ENCODE measurements around the gene FBXW11. TPM values are rescaled to one million over a fixed set of nuclear protein-coding genes. Genes with fewer than 3 reads are reported as not detected.

Gene FBXW11
- total RNA-seq, 2 donors from 2014 or later = 29.0 to 64.6 TPM

DNA sequence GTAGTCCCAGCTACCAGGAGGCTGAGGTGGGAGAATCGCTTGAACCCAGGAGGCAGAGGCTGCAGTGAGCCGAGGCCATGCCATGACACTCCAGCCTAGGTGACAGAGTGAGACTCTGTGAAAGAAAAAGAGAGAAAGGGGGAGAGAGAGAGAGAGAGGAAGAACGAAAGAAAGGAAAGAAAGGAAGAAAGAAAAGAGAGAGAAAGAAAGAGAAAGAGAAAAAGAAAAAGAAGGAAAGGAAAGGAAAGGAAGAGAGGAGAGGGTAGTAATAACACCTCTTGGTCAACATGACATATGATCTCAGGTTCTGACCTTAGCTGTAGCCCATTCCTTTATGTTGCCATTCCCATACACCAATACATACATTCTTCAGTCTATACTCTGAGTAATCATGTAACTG, 14.1 kb downstream of the FBXW11 start:
- ATAC-seq (no peak), DNase-seq (no peak)
- intact Hi-C loops (cut with DNase I) = no loop called here
- WGBS, 2 donors = 94 to 100% methylated on average over 3 of the region's 3 CpGs
- Histone ChIP-seq H3K4me1 (peaks cover 46% of the 10 kb centered on the region), H3K27me3 (no peaks in the 10 kb centered on the region), H3K4me3 (no peak overlapping the region), H3K9me3 (no peaks in the 10 kb centered on the region), H3K27ac (no peak overlapping the region), H3K36me3 (replicated peaks in 1 of 2; ENCODE audit: insufficient read depth in 1 of 2, low read depth in 2 of 2) (peaks cover 0 to 2% of the 10 kb centered on the region in 2 donors)
- no peak for TF ChIP-seq POLR2A (IDR thresholded peaks at IDR 0.05)
- TF ChIP-seq, protein P1, sequence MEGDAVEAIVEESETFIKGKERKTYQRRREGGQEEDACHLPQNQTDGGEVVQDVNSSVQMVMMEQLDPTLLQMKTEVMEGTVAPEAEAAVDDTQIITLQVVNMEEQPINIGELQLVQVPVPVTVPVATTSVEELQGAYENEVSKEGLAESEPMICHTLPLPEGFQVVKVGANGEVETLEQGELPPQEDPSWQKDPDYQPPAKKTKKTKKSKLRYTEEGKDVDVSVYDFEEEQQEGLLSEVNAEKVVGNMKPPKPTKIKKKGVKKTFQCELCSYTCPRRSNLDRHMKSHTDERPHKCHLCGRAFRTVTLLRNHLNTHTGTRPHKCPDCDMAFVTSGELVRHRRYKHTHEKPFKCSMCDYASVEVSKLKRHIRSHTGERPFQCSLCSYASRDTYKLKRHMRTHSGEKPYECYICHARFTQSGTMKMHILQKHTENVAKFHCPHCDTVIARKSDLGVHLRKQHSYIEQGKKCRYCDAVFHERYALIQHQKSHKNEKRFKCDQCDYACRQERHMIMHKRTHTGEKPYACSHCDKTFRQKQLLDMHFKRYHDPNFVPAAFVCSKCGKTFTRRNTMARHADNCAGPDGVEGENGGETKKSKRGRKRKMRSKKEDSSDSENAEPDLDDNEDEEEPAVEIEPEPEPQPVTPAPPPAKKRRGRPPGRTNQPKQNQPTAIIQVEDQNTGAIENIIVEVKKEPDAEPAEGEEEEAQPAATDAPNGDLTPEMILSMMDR (IDR thresholded peaks at IDR 0.05) = no peak

DNA sequence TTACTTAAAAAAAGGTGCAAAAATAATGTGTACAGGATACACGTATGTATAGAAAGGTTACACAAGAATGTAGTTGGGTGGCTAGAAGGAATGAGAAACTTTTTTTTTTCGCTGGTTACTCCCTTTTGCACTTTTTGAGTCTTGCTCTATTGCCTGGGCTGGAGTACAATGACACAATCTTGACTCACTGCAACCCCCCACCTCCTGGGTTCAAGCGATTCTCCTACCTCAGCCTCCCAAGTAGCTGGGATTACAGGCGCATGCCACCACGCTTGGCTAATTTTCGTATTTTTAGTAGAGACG, 15.8 kb downstream of the FBXW11 start:
- intact Hi-C loops (cut with DNase I) = no loop called here
- Histone ChIP-seq H3K27me3 (no peaks in the 10 kb centered on the region), H3K36me3 (replicated peaks in 1 of 2; ENCODE audit: insufficient read depth in 1 of 2, low read depth in 2 of 2) (peaks cover 0 to 2% of the 10 kb centered on the region in 2 donors), H3K4me3 (no peak overlapping the region), H3K27ac (no peak overlapping the region), H3K9me3 (no peaks in the 10 kb centered on the region), H3K4me1 (peaks cover 31% of the 10 kb centered on the region)
- DNase-seq = no peak
- no peak for ATAC-seq
- no peak for TF ChIP-seq POLR2A (IDR thresholded peaks at IDR 0.05)
- TF ChIP-seq, protein P1 (IDR thresholded peaks at IDR 0.05) = no peak
- WGBS, 2 donors = 92% methylated on average over 7 of the region's 7 CpGs

DNA sequence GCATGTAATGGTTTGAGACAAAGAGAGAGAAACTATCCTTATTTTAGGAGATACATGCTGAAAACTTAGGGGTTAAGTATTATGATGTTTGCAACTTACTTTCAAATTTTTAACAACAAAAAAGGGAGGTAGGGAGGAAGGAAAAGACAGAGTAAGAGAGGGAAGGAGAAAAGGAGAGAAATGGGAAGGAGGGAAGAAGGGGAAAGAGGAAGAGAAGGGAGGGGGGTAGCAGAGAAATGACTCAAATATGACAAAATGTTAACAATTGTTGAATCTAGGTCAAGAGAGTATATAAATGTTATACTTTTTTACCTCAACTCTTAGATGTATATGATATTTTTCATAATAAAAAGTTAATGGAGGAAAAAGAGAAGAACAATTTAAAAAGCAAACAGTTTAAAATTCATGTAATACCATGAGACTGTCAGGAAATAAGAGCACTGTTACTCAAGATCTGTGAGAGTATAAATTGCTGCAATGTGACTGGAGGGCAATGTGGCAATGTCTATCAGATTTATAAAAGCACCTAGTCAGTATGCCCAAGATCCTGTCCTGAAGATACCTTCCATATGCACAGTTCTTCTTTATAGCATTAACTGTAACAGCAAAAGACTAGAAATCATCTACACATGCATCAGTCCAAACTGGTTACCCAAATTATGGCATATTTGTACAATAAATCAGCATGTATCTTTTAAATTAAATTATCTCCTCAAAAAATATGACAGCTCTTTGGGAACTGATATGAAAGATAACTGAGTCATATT, 16.3 kb downstream of the FBXW11 start:
- intact Hi-C loops (cut with DNase I) = loop anchor here (10.0 kb wide), 1 partner anchor 75 kb away; no protein-coding TSS in a partner anchor
- no peak for ATAC-seq
- Histone ChIP-seq H3K4me3 (no peak overlapping the region), H3K4me1 (peaks cover 33% of the 10 kb centered on the region), H3K27ac (no peak overlapping the region), H3K9me3 (no peaks in the 10 kb centered on the region), H3K27me3 (no peaks in the 10 kb centered on the region), H3K36me3 (replicated peaks in 1 of 2; ENCODE audit: insufficient read depth in 1 of 2, low read depth in 2 of 2) (peaks cover 0 to under 1% of the 10 kb centered on the region in 2 donors)
- DNase-seq = no peak
- no peak for TF ChIP-seq POLR2A (IDR thresholded peaks at IDR 0.05)
- TF ChIP-seq, protein P1 (IDR thresholded peaks at IDR 0.05) = no peak

DNA sequence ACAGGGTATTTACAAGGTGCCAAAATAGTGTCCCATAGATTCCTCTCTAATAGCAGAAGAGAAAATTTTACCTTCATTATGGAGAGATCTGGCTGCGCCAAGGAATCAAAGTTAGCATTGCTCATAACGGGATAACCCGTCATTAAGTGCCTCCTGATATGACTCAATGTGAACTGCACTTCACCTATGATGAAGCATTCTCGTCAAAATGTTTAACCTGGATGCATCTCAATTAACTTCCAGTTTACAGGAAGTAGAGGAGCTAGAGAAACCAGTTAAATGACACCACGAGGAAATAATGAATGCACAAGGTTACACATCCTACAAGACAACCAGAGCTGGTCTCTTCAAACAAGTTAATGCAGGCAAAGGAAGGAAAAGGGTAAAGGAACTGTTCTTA, 17.2 kb downstream of the FBXW11 start:
- 68 to 69% methylated on average over 5 of the region's 5 CpGs for WGBS, 2 donors
- no peak for DNase-seq
- TF ChIP-seq POLR2A (IDR thresholded peaks at IDR 0.05) = no peak
- TF ChIP-seq, protein P1 (IDR thresholded peaks at IDR 0.05) = no peak

DNA sequence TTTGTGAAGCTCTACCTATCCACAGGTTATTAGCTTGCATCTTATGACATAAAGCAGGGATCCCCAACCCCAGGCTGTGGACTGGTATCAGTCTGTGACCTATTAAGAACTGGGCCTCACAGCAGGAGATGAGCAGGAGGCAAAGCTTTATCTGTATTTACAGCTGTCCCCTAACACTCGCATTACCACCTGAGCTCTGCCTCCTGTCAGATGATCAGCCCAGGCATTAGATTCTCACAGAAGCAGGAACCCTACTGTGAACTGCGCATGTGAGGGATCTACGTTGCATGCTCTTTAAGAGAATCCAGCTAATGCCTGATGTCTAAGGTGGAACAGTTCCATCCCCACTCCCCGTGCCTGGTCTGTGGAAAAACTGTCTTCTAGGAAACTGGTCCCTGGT, 19.7 kb downstream of the FBXW11 start:
- H3K27ac ChIP-seq = no peak overlapping the region
- H3K27me3 ChIP-seq = no peaks in the 10 kb centered on the region
- no peak for ATAC-seq
- no peak overlapping the region for H3K4me3 ChIP-seq
- 85% methylated on average over 4 of the region's 4 CpGs for WGBS, 2 donors
- TF ChIP-seq POLR2A (IDR thresholded peaks at IDR 0.05) = no peak
- TF ChIP-seq, protein P1 (IDR thresholded peaks at IDR 0.05) = no peak
- H3K9me3 ChIP-seq = no peaks in the 10 kb centered on the region
- intact Hi-C loops (cut with DNase I) = loop anchor here (10.0 kb wide), 1 partner anchor 72 kb away; no protein-coding TSS in a partner anchor
- no peaks in the 10 kb centered on the region for H3K36me3 ChIP-seq (replicated peaks in 1 of 2; ENCODE audit: insufficient read depth in 1 of 2, low read depth in 2 of 2)
- DNase-seq = no peak
- H3K4me1 ChIP-seq = peaks cover 55% of the 10 kb centered on the region

More for the DNA sequence above, 17.2 kb downstream of the FBXW11 start:
- no peak for ATAC-seq
- Histone ChIP-seq H3K27ac (peak overlapping the region in 1 of 4 donors; percentile 12), H3K9me3 (no peaks in the 10 kb centered on the region), H3K36me3 (replicated peaks in 1 of 2; ENCODE audit: insufficient read depth in 1 of 2, low read depth in 2 of 2) (no peaks in the 10 kb centered on the region), H3K4me3 (no peak overlapping the region), H3K4me1 (peaks cover 41% of the 10 kb centered on the region), H3K27me3 (no peaks in the 10 kb centered on the region)
- intact Hi-C loops (cut with DNase I) = loop anchor here (10.0 kb wide), 1 partner anchor 74 kb away; no protein-coding TSS in a partner anchor

All from body of pancreas (tissue), 4 donors.